ENCODE data around the gene TFDP2. TPM values are rescaled to one million over a fixed set of nuclear protein-coding genes. Genes with fewer than 3 reads are reported as not detected.

The TFDP2 gene
- total and polyA plus RNA-seq, 2 of the 8 experiments (the other 6 are each of a cell fraction or from before 2014, with no cell fraction given), result 41.1 to 119 TPM

- no peak overlapping the region for H2BK15ac ChIP-seq (ENCODE audit: low read length)
- no peak overlapping the region for H3K23ac ChIP-seq (ENCODE audit: insufficient read length)
- H2BK20ac ChIP-seq (ENCODE audit: low read length), result no peak overlapping the region
- no peak overlapping the region for H4K8ac ChIP-seq (ENCODE audit: extremely low read depth, insufficient read depth, low read length)
- H4K91ac ChIP-seq (replicated peaks; ENCODE audit: insufficient read length, low read length), result no peak overlapping the region
- no peak overlapping the region for H3K27ac ChIP-seq (ENCODE audit: low read depth, low read length)
- no peak overlapping the region for H2AFZ ChIP-seq (ENCODE audit: low read length)
- H2BK12ac ChIP-seq (ENCODE audit: low read depth, low read length), result no peak overlapping the region
- H3K36me3 ChIP-seq (ENCODE audit: control insufficient read depth in 2 of 4, insufficient read depth in 4 of 4, low read length in 3 of 4), result peaks cover 8 to 41% (median 25%) of the 10 kb centered on the region in 4 experiments
- H3K79me1 ChIP-seq (ENCODE audit: low read depth, low read length), result no peaks in the 10 kb centered on the region
- no peak overlapping the region for H3K14ac ChIP-seq (ENCODE audit: insufficient read length)
- FAIRE-seq (no peak), DNase-seq (ENCODE audit: low read depth in 1 of 2, low spot score in 2 of 2) (no peak)
- H2BK120ac ChIP-seq (replicated peaks; ENCODE audit: low read depth, low read length), result no peak overlapping the region
- no peaks in the 10 kb centered on the region for H3K9me3 ChIP-seq (ENCODE audit: insufficient read depth in 2 of 2, low read depth in 1 of 2, low read length in 1 of 2)
- no peak overlapping the region for H4K5ac ChIP-seq (ENCODE audit: insufficient read length, low read depth, low read length)
- H3K4me3 ChIP-seq (ENCODE audit: extremely low read depth in 1 of 4, insufficient read depth in 2 of 4, low read depth in 3 of 4, low read length in 4 of 4), result no peak overlapping the region
- no peak overlapping the region for H2AK5ac ChIP-seq (ENCODE audit: low read depth, low read length)
- H3K9ac ChIP-seq (replicated peaks in 1 of 4; ENCODE audit: extremely low read depth in 1 of 4, low read depth in 3 of 4, low read length in 3 of 4), result no peak overlapping the region
- H3K23me2 ChIP-seq (ENCODE audit: low read depth, low read length), result no peaks in the 10 kb centered on the region
- no peak overlapping the region for H3K18ac ChIP-seq (ENCODE audit: extremely low read depth, low read length)
- H3K56ac ChIP-seq (replicated peaks; ENCODE audit: insufficient read length, low read depth, low read length), result no peak overlapping the region
- peaks cover 0 to 2% of the 10 kb centered on the region in 2 experiments for H4K20me1 ChIP-seq (replicated peaks in 1 of 2; ENCODE audit: control insufficient read depth in 1 of 2, insufficient read depth in 2 of 2, low read length in 2 of 2)
- ChIA-PET CTCF (ENCODE audit: partially characterized antibody) (interaction anchor here (1.2 to 2.0 kb wide), 3 partner anchors 11 to 15 kb away, joined by 3 to 5 read pairs (median 4); no protein-coding TSS in a partner anchor), POLR2A (ENCODE audit: partially characterized antibody) (interaction anchor here (0.5 kb wide), 1 partner anchor 76 kb away, joined by 4 read pairs; no protein-coding TSS in a partner anchor)
- no peaks in the 10 kb centered on the region for H3K27me3 ChIP-seq (replicated peaks in 1 of 4; ENCODE audit: control insufficient read depth in 3 of 4, extremely low read depth in 1 of 4, insufficient read depth in 3 of 4, low read length in 3 of 4)
- 81% methylated on average over 1 of the region's 1 CpG; no CpG with 5 or more reads in 1 of the 2 experiments for WGBS, 2 experiments (ENCODE audit: extremely low coverage in 1 of 2, insufficient coverage in 1 of 2, insufficient read length in 1 of 2, insufficient replicate concordance in 2 of 2, low coverage in 1 of 2, low lambda C conversion rate in 2 of 2, missing lambda C conversion rate in 1 of 2)
- H3K4ac ChIP-seq (replicated peaks; ENCODE audit: insufficient read length, low read depth, low read length), result no peak overlapping the region
- H3K79me2 ChIP-seq (ENCODE audit: control insufficient read depth in 1 of 2, insufficient read depth in 2 of 2, low read length in 2 of 2), result no peaks in the 10 kb centered on the region
- H3K4me2 ChIP-seq (ENCODE audit: insufficient read depth in 1 of 2, low read depth in 2 of 2, low read length in 2 of 2), result no peak overlapping the region
- no peak overlapping the region for H2BK5ac ChIP-seq (ENCODE audit: low read depth, low read length)
- H3K4me1 ChIP-seq (replicated peaks in 1 of 4; ENCODE audit: control insufficient read depth in 3 of 4, insufficient read depth in 4 of 4, low read length in 3 of 4), result no peaks in the 10 kb centered on the region
- TF ChIP-seq SRF (IDR thresholded peaks at IDR 0.05; ENCODE audit: low read depth, low read length) (no peak), USF2 (IDR thresholded peaks at IDR 0.05; ENCODE audit: low read length) (no peak), TBP (IDR thresholded peaks at IDR 0.05; ENCODE audit: low read depth, low read length) (no peak), SIN3A (conservative IDR thresholded peaks at IDR 0.05 in 1 of 2, IDR thresholded peaks at IDR 0.05 in 1 of 2; ENCODE audit: low read depth in 1 of 2, low read length in 2 of 2) (no peak), ZNF274 (IDR thresholded peaks at IDR 0.05; ENCODE audit: borderline replicate concordance, extremely low read depth, low read length) (no peak), FOSL1 (IDR thresholded peaks at IDR 0.05; ENCODE audit: insufficient read depth, low read depth, low read length) (no peak), EP300 (IDR thresholded peaks at IDR 0.05; ENCODE audit: borderline replicate concordance in 1 of 2, low read depth in 2 of 2, low read length in 2 of 2) (no peak), NRF1 (IDR thresholded peaks at IDR 0.05; ENCODE audit: low read depth, low read length) (no peak), TAF7 (optimal IDR thresholded peaks at IDR 0.05; ENCODE audit: borderline replicate concordance, low read depth, low read length) (no peak), SP4 (IDR thresholded peaks at IDR 0.05; ENCODE audit: low read length) (no peak)
These were observed 183.9 kb downstream of the TFDP2 start for GRCh38 chr3:141965471-141965870.

All from H1 (cell line).